HG02973 (cell line): ENCODE results near the gene LEMD3.
"Not testable (repeated sequence)": the region's sequence is repeated elsewhere in the genome, so short reads cannot be mapped to it uniquely, and the experiment has no call there.

ENCODE experiments used
- ATAC-seq: cut with Tn5 transposase; IDR thresholded peaks from one replicate; pipeline ENCODE4 v1.9.1; 2021; ENCODE audit warnings: moderate library complexity; ENCODE audit not compliant: unreplicated experiment

LEMD3 gene

DNA sequence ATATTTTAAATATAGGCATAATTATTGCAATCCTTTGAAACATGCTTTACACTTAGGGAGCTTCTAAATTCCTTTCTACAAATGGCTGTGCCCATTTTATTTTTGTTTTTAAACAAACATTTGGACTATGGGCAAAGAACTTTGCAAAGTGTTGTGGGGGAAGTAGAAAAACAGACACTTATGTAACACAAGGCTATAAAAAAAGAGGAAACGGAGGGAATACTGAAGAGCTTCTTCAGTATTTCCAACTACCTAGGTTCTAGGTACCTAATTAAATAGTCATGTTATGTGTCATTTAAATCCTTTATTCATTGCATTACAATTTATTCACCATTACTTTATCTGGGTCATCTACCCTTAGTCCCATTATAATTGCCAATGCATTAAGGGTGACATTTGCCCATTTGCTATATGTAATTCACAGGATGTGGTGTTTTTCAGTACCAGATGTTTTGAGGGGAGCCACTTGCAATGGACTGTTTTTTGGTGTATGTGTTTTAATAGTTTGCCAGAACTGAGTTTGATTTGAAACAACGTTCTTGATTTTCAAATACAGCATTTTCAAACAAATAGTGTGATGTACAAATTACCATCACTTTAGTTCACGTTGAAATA is 107.6 kb downstream of the LEMD3 start:
- ATAC-seq, result no peak

- ATAC-seq, result no peak
Measured at GRCh38 chr12:65277994-65278575, 108.7 kb downstream of the LEMD3 start.

GRCh38 chr12:65278576-65279368 is 109.4 kb downstream of the LEMD3 start, which contains the start of gene MSRB3:
TSS of gene MSRB3 (plus strand) at chr12:65278683. CDS start at chr12:65308580, 29,897 bp downstream.
- ATAC-seq, result peak; percentile 55

DNA sequence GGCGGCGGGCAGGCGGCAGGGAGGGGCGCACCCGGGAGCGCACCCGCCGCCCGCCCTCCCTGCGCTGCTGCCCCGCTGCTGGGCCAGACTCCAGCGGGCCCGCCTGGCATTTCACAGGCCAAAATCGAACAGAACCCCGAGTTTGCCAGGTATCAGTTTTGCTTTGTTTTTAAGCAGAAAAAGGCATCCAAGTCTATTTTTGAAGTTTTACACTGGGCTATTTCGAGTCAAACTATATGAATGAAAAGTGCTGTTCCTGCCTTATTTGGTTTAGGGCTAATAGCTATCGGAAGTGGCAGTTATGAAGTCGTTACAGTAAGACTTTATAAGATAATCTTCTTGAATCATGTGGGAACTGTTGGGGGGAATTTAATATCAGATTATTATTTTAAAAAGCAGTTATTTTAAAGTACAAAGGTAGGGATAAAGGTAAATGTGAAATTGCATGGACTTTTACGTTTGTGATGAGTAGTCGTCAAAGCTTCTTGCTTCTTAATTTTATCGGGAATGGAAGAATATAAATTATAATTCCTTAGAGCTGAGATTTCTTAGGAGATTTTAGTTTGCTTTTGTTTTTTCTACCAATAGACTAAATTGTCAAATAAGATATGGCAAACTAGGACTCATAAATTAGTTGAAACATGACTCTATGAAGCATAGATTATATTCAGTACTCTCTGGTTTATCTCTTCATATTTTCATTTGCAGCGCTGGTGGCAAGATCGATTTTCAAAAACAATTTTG is 110.2 kb downstream of the LEMD3 start:
- peak; percentile 33 for ATAC-seq

- no peak for ATAC-seq
Measured at GRCh38 chr12:65280306-65280705, 110.9 kb downstream of the LEMD3 start.

GRCh38 chr12:65282840-65283239 is 113.5 kb downstream of the LEMD3 start:
- ATAC-seq, result no peak

GRCh38 chr12:65285532-65285931 is 116.1 kb downstream of the LEMD3 start:
- ATAC-seq, result not testable (repeated sequence)

GRCh38 chr12:65287426-65287825 is 118.0 kb downstream of the LEMD3 start:
- ATAC-seq, result no peak

- no peak for ATAC-seq
Measured at GRCh38 chr12:65292241-65292640, 122.9 kb downstream of the LEMD3 start.

GRCh38 chr12:65293735-65294134 is 124.4 kb downstream of the LEMD3 start:
- ATAC-seq, result no peak

GRCh38 chr12:65294641-65295262 is 125.4 kb downstream of the LEMD3 start:
- ATAC-seq, result no peak

GRCh38 chr12:65296508-65297265 is 127.3 kb downstream of the LEMD3 start:
- ATAC-seq, result no peak
